CD4-positive, alpha-beta memory T cell (primary cell): ENCODE results near the gene NLRP4. TPM values are rescaled to one million over a fixed set of nuclear protein-coding genes. Genes with fewer than 3 reads are reported as not detected.

ENCODE experiments used
- CTCF ChIA-PET: fragments of 350-600 bp; sonication (Branson Sonifier 250); formaldehyde crosslinking; loops from one replicate; lab custom pipeline; 2021; ENCODE audit warnings: inconsistent platforms; ENCODE audit not compliant: partially characterized antibody; lab: Charles Lee
- POLR2A ChIA-PET: fragments of 350-600 bp; sonication (Branson Sonifier 250); formaldehyde crosslinking; loops from one replicate; lab custom pipeline; 2021; ENCODE audit not compliant: partially characterized antibody; lab: Charles Lee
- DNase-seq, 5 donors: peaks; one replicate each; pipeline versions ENCODE4 v3.0.0 to v3.0.0-alpha.2; 2020 to 2022; ENCODE audit warnings: mixed read lengths in 1 of 5
- H3K27ac ChIP-seq: one replicate; pipeline ENCODE4 v1.7.0; 2013; ENCODE audit warnings: low read depth, low read length
- H3K27me3 ChIP-seq: 2 replicates; pipeline ENCODE4 v1.7.0; 2013; ENCODE audit warnings: mild to moderate bottlenecking, low read length, moderate library complexity; ENCODE audit not compliant: insufficient read depth
- H3K36me3 ChIP-seq: 2 replicates; pipeline ENCODE4 v1.7.0; 2013; ENCODE audit warnings: mild to moderate bottlenecking, low read length, moderate library complexity; ENCODE audit not compliant: insufficient read depth
- H3K4me1 ChIP-seq: 2 replicates; pipeline ENCODE4 v1.7.0; 2013; ENCODE audit warnings: mild to moderate bottlenecking, low read length, moderate library complexity; ENCODE audit not compliant: insufficient read depth
- H3K4me3 ChIP-seq, 2 donors: one replicate each; pipeline ENCODE4 v1.7.0; 2013; ENCODE audit warnings: low read length in 2 of 2, mild to moderate bottlenecking in 1 of 2
- H3K9me3 ChIP-seq, 2 donors: one replicate each; pipeline ENCODE4 v1.7.0; 2013; ENCODE audit warnings: low read length in 2 of 2, control low read depth in 1 of 2; ENCODE audit not compliant: control insufficient read depth in 1 of 2
- H3K27ac Mint-ChIP-seq, 7 donors: one replicate each; pipeline ENCODE4 v1.8.0; 2020 to 2021; ENCODE audit warnings: mixed read lengths in 7 of 7, mild to moderate bottlenecking in 6 of 7, inconsistent platforms in 3 of 7, moderate library complexity in 3 of 7
- H3K27me3 Mint-ChIP-seq, 2 donors: one replicate each; pipeline ENCODE4 v1.8.0; 2020 to 2021; ENCODE audit warnings: mixed read lengths in 2 of 2
- H3K36me3 Mint-ChIP-seq, 2 donors: one replicate each; pipeline ENCODE4 v1.8.0; 2020 to 2021; ENCODE audit warnings: mixed read lengths in 2 of 2, inconsistent platforms in 1 of 2, mild to moderate bottlenecking in 1 of 2
- H3K4me1 Mint-ChIP-seq, 4 donors: one replicate each; pipeline ENCODE4 v1.8.0; 2020 to 2021; ENCODE audit warnings: mixed read lengths in 4 of 4, mild to moderate bottlenecking in 1 of 4
- H3K4me3 Mint-ChIP-seq, 8 donors: one replicate each; pipeline ENCODE4 v1.8.0; 2020 to 2021; ENCODE audit warnings: mixed read lengths in 8 of 8, mild to moderate bottlenecking in 7 of 8, moderate library complexity in 6 of 8, inconsistent platforms in 3 of 8
- H3K9me3 Mint-ChIP-seq, 8 donors: one replicate each; pipeline ENCODE4 v1.8.0; 2020 to 2021; ENCODE audit warnings: mixed read lengths in 8 of 8, mild to moderate bottlenecking in 5 of 8, inconsistent platforms in 3 of 8, moderate library complexity in 1 of 8
- intact Hi-C: fragments of 100-400 bp; cut with micrococcal nuclease; formaldehyde crosslinking; loops from one replicate; pipeline ENCODE4 v1.15.1; 2023
- polyA plus RNA-seq, 2 donors: library from polyadenylated mRNA; unstranded; fragments of 300-500 nt; fragmentation: Illumina TruSeq; gene quantifications; one replicate each; pipeline ENCODE4 v1.2.3, GENCODE V29; 2021
- total RNA-seq, 2 experiments: library from RNA; stranded (reverse); gene quantifications; one replicate each; pipeline ENCODE4 v1.2.3, GENCODE V29; 2021

The NLRP4 gene
- total and polyA plus RNA-seq, 4 experiments from 2014 or later = not detected

- Mint-ChIP-seq H3K36me3 (peaks cover 0 to 3% of the 10 kb centered on the region in 2 donors), H3K4me3 (no peak overlapping the region), H3K27ac (no peak overlapping the region), H3K4me1 (no peaks in the 10 kb centered on the region), H3K27me3 (no peaks in the 10 kb centered on the region), H3K9me3 (peaks cover 0 to 39% (median 15%) of the 10 kb centered on the region in 8 donors)
- intact Hi-C loops = no loop called here
- no peaks in the 10 kb centered on the region for H3K9me3 ChIP-seq
- no peaks in the 10 kb centered on the region for H3K4me1 ChIP-seq
- H3K27me3 ChIP-seq = no peaks in the 10 kb centered on the region
- H3K4me3 ChIP-seq = no peak overlapping the region
- no peak for DNase-seq
- no peak overlapping the region for H3K27ac ChIP-seq
- no peaks in the 10 kb centered on the region for H3K36me3 ChIP-seq
- CTCF ChIA-PET = no interaction called here
- POLR2A ChIA-PET = no interaction called here
Observed at GRCh38 chr19:55877211-55877610, 40.9 kb downstream of the NLRP4 start.

GRCh38 chr19:55882626-55883025, 46.3 kb downstream of the NLRP4 start:
- intact Hi-C loops = no loop called here
- no peak overlapping the region for H3K27ac Mint-ChIP-seq

DNA sequence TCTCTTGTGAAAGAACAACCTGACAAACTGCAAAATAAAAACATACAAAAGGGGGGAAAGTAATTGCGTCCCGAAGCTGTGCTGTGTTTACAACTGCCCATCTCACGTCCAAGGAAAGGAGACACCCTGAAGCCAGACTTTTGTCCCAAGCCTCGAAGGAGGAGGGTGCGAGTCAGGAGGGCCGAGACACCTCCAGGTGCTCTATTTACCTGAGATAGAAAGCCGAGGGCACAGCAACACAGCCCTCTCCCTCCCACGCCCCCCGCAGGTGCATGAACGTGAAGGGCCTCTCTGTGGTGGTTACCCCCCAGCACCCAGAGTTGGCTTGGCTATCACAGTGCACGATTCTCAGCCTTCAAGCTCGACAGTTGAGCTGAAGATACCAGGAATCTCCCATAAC, 62.6 kb downstream of the NLRP4 start:
- Histone ChIP-seq H3K4me3 (no peak overlapping the region), H3K36me3 (no peaks in the 10 kb centered on the region), H3K27me3 (no peaks in the 10 kb centered on the region), H3K4me1 (no peaks in the 10 kb centered on the region), H3K9me3 (no peaks in the 10 kb centered on the region), H3K27ac (no peak overlapping the region)
- POLR2A ChIA-PET = no interaction called here
- H3K4me1 Mint-ChIP-seq = no peaks in the 10 kb centered on the region
- H3K9me3 Mint-ChIP-seq = peaks cover 0 to 26% (median 7%) of the 10 kb centered on the region in 8 donors
- H3K4me3 Mint-ChIP-seq = no peak overlapping the region
- DNase-seq = no peak
- CTCF ChIA-PET = no interaction called here
- intact Hi-C loops = no loop called here
- H3K27ac Mint-ChIP-seq = no peak overlapping the region
- H3K27me3 Mint-ChIP-seq = peaks cover 2 to 5% of the 10 kb centered on the region in 2 donors
- no peaks in the 10 kb centered on the region for H3K36me3 Mint-ChIP-seq

More at GRCh38 chr19:55882626-55883025, 46.3 kb downstream of the NLRP4 start:
- Histone ChIP-seq H3K9me3 (no peaks in the 10 kb centered on the region), H3K27ac (no peak overlapping the region), H3K4me3 (no peak overlapping the region), H3K27me3 (no peaks in the 10 kb centered on the region), H3K36me3 (no peaks in the 10 kb centered on the region), H3K4me1 (no peaks in the 10 kb centered on the region)
- ChIA-PET CTCF (no interaction called here), POLR2A (no interaction called here)
- no peaks in the 10 kb centered on the region for H3K4me1 Mint-ChIP-seq
- peaks cover 0 to 3% of the 10 kb centered on the region in 2 donors for H3K36me3 Mint-ChIP-seq
- DNase-seq = no peak
- peaks cover 3 to 8% of the 10 kb centered on the region in 2 donors for H3K27me3 Mint-ChIP-seq
- no peak overlapping the region for H3K4me3 Mint-ChIP-seq
- H3K9me3 Mint-ChIP-seq = peaks cover 0 to 48% (median 15%) of the 10 kb centered on the region in 8 donors

DNA sequence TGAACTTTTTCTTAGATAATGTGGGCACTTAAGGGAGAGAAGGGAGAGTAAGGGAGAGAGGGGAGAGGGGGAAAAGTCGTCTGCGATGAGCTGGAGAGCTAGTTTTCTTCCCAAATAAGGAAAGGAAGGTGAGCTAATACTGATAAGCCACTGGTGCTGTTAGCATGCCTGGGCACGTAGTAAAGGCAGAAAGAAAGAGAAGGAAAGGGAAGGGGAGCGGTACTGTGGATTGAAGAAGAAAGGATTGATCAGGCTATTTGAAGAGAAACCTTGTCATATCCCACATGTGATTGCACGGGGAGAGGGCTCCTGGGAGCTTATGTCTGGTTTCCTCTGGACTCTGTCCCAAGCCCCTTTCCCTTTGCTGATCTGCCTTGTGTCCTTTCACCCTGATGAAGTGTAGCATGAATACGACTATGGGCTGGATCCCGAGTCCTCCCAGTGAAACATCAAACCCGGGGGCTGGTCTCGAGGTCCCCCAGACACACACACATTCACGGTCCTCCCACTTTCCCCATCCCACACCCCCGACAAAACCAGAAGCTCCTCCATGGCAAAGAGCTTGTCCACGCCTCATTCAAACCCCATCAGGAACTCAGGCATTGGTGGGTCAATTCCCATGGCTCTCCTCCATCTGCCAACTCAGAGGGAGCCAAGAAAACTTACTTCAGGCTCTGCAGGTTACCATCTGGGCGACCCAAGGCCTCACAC, 65.2 kb downstream of the NLRP4 start:
- peaks cover 2 to 3% of the 10 kb centered on the region in 2 donors for H3K27me3 Mint-ChIP-seq
- no peak overlapping the region for H3K27ac Mint-ChIP-seq
- ChIA-PET CTCF (no interaction called here), POLR2A (no interaction called here)
- Histone ChIP-seq H3K27ac (no peak overlapping the region), H3K4me1 (no peaks in the 10 kb centered on the region), H3K4me3 (no peak overlapping the region), H3K36me3 (no peaks in the 10 kb centered on the region), H3K27me3 (no peaks in the 10 kb centered on the region), H3K9me3 (no peaks in the 10 kb centered on the region)
- DNase-seq = no peak
- no peaks in the 10 kb centered on the region for H3K36me3 Mint-ChIP-seq
- peaks cover 0 to 24% (median 4%) of the 10 kb centered on the region in 8 donors for H3K9me3 Mint-ChIP-seq
- H3K4me3 Mint-ChIP-seq = no peak overlapping the region
- H3K4me1 Mint-ChIP-seq = no peaks in the 10 kb centered on the region
- intact Hi-C loops = no loop called here

DNA sequence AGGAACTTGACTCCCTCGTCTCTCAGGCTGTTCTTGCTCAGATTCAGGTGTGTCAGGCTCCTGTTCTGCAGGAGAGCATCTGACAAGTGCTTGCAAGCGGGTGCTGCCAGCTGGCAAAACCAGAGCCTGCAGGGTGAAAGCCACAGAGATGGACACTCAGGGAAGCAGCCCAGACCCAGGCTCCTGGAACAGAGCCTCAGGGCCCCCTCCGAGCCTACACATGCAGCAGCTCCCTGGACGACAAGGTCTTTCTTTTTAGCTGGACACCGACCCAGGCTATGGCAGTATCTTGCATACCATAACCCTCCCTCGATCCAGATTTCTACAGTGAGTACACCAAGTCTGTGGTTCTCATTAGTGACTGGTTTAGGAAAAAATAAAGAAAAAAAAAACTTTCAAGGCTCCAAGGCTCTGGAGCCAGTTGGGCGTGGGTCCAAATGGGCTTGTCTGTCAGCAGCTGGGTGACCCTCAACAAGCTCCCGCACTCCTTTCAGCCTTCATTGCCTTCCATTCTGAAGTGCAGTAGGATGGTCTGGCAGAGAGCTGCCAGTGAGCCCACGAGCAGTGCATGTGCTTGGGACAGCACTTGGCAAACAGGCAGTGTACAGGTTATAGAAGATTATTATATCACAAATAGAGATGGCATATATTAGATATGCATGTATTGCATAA, 65.9 kb downstream of the NLRP4 start:
- Mint-ChIP-seq H3K9me3 (peaks cover 0 to 20% (median 4%) of the 10 kb centered on the region in 8 donors), H3K27ac (no peak overlapping the region), H3K4me3 (no peak overlapping the region), H3K4me1 (no peaks in the 10 kb centered on the region), H3K36me3 (no peaks in the 10 kb centered on the region), H3K27me3 (peaks cover 2 to 3% of the 10 kb centered on the region in 2 donors)
- Histone ChIP-seq H3K4me3 (no peak overlapping the region), H3K27ac (no peak overlapping the region), H3K9me3 (no peaks in the 10 kb centered on the region), H3K4me1 (no peaks in the 10 kb centered on the region), H3K36me3 (no peaks in the 10 kb centered on the region), H3K27me3 (no peaks in the 10 kb centered on the region)
- POLR2A ChIA-PET = no interaction called here
- CTCF ChIA-PET = no interaction called here
- intact Hi-C loops = no loop called here
- DNase-seq = no peak

DNA sequence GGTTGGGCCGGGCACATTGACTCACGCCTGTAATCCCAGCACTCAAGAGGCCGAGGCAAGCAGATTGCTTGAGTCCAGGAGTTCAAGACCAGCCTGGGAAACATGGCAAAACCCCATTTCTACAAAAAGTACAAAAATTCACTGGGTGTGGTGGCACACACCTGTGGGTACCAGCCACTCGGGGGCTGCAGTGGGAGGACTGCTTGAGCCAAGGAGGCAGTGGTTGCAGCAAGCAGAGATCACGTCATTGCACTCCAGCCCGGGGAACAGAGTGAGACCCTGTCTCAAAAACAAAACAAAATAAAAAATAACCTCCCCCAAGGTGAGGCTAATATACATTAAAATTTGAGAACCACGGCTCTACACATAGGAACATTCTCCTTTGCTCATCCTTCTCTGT, 70.9 kb downstream of the NLRP4 start:
- H3K36me3 Mint-ChIP-seq = no peaks in the 10 kb centered on the region
- H3K4me3 Mint-ChIP-seq = no peak overlapping the region
- H3K27me3 Mint-ChIP-seq = peaks cover 3 to 15% of the 10 kb centered on the region in 2 donors
- intact Hi-C loops = no loop called here
- H3K36me3 ChIP-seq = no peaks in the 10 kb centered on the region
- no peaks in the 10 kb centered on the region for H3K9me3 ChIP-seq
- H3K4me1 Mint-ChIP-seq = no peaks in the 10 kb centered on the region
- POLR2A ChIA-PET = no interaction called here
- H3K4me1 ChIP-seq = no peaks in the 10 kb centered on the region
- H3K4me3 ChIP-seq = no peak overlapping the region
- H3K9me3 Mint-ChIP-seq = peaks cover 0 to 31% (median 6%) of the 10 kb centered on the region in 8 donors
- no peak overlapping the region for H3K27ac ChIP-seq
- no peak for DNase-seq
- H3K27me3 ChIP-seq = no peaks in the 10 kb centered on the region
- H3K27ac Mint-ChIP-seq = no peak overlapping the region
- CTCF ChIA-PET = no interaction called here

- intact Hi-C loops = no loop called here
- Histone ChIP-seq H3K4me1 (no peaks in the 10 kb centered on the region), H3K27me3 (no peaks in the 10 kb centered on the region), H3K36me3 (no peaks in the 10 kb centered on the region), H3K27ac (no peak overlapping the region), H3K4me3 (no peak overlapping the region), H3K9me3 (no peaks in the 10 kb centered on the region)
- peaks cover 0 to 36% (median 7%) of the 10 kb centered on the region in 8 donors for H3K9me3 Mint-ChIP-seq
- no peak for DNase-seq
- H3K27ac Mint-ChIP-seq = no peak overlapping the region
- no peak overlapping the region for H3K4me3 Mint-ChIP-seq
- H3K27me3 Mint-ChIP-seq = peaks cover 3 to 15% of the 10 kb centered on the region in 2 donors
- ChIA-PET POLR2A (no interaction called here), CTCF (no interaction called here)
- no peaks in the 10 kb centered on the region for H3K36me3 Mint-ChIP-seq
- H3K4me1 Mint-ChIP-seq = no peaks in the 10 kb centered on the region
Observed at GRCh38 chr19:55907746-55908145, 71.4 kb downstream of the NLRP4 start.
